ENCODE data around the gene ARHGAP45.

Gene ARHGAP45

DNA sequence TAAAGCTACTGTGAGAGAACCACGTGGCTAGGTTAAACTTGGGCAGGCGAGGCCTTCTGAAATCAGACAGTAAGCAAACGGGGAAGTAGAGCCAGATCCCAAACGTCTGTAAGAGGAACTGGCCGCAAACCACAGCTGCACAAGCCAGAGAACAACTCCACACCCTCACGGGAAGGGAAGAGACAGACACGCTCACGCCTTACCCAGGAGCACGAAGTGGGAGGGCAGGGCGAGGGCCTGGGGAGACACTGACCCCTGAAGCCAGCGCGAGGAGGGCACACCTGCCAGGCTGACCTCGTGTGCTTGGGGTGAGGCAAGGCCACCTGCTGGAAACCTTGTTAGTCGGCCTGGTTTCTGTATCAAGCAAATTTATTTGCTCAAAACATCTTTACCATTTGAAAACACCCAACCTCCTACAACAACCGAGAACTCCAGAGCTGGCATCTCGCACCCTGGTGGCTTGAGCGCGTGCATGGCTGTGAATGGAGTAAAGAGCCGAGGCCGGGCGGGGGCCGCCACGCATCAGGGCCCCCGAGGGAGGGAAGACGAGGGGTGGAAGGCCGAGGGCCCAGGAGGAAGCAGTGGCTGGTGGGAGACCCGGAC lies 20.9 kb downstream of the ARHGAP45 start:
- DNase-seq = peak; percentile 67

DNA sequence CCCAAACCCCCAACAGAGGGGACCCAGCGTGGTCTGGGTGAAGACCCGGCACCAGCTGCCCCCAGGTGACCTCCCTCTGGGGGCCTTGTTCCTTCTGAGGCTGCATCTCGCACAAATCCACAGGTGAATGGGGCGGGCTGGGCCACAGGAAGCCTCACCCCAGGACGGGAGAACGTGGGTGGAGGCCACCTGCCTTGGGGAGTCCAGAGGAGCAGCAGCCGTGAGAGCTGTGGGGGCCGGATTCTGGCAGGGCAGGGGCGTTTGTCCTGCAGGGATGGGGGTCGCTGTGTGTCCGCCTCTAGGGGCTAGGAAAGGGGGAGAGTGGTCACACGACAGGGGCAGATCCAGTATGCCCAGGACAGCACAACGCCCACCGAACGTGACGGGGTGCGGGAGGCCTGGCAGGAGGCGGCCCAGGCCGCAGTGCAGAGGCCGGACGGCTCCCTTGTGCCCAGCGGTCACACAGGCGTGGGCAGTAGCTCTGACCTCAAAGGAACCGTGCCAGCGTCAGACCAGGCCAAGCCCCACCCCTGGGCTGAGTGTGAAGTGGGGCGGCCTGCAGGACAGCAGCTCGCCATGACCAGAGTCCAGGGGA lies 21.5 kb downstream of the ARHGAP45 start:
- no peak for DNase-seq

- DNase-seq = no peak
Measured at GRCh38 chr19:1089126-1089771, 22.3 kb downstream of the ARHGAP45 start.

- no peak for DNase-seq
Measured at GRCh38 chr19:1089891-1090290, 22.9 kb downstream of the ARHGAP45 start.

DNA sequence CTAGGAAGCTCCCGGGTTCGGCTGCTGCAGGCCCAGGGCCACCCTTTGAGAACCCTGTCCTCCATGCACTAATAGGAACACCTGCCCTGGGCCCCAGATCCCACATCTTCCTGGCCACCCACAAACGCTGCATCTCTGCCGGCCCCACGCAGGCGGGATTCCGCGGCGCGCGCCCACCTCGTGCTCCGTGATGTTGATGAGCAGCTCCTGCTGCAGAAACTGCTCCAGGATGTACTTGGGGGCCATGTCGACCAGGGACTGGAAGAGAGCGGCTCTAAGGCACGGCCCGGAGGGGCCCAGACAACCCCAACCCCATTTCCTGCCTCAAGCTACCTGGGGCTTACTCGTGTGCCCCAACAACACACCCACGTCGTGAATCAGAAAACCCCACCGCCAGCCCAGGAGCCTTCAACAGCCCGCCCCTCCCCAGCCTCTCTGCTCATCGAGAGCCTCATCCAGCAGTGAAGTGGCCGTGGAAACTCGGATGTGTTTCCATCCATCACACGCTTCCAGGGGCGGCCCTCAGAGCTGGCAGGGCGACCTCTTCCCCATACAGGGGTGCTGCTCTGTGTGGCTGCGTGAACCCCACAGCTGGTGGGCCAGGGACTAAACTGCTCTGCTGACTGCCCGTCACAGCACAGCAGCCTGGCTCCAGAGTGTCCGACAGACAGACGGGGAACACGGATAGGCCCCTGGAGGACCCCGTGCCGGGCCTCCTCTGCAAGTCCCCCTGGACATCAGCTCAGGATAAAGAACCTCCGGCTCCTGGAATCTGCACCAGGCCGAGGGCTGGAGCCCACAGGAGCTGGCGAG lies 24.0 kb downstream of the ARHGAP45 start:
- no peak for DNase-seq

GRCh38 chr19:1091544-1092175 lies 24.7 kb downstream of the ARHGAP45 start:
- DNase-seq = no peak

GRCh38 chr19:1093330-1093729 lies 26.4 kb downstream of the ARHGAP45 start:
- no peak for DNase-seq

DNA sequence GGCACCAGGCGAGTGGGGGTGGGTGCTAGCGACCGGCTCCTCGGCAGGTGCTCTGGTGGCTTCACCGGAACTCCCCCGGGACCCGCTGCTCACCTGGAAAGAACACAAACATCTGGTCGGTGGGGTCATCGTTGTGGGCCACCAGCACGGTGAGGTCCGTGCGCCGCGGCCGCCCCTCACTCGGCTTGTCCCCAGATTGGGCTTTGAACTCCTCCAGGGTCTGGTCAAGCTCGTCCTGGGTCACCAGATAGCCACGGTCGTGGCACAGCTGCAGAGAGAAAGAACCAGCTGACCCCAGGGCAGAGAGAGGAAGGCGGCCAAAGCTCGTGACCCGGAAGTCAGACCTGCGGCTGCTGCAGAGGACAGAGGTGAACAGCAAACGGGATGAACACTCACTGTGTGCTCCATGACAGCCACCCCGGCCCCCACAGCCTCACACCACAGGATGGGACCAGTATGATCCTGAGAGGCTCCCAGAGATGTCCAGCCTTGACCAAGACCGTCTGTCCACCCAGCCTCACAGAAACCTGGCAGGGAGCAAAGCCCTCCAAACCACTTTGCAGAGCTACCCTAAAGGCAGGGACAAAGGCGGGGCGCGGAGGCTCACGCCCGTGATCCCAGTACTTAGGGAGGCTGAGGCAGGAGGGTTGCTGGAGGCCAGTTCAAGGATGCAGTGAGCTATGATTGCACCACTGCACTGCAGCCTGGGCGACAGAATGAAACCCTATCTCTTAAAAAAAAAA lies 27.0 kb downstream of the ARHGAP45 start:
- no peak for DNase-seq

DNA sequence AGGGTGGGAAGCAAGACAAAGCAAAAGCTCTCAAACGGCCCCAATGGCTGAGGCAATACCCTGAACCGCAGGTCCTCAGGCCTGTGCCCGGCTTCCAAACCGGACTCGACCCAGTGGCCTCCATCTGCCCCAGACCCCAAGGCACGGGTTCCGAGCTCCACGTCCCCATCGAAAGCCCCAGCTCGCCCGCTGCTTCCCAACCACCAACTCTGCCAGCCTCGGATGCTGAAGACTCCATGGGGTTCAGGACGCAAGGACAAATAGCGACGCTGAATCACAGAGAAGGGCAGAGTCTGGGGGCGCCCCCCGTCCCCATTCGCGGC lies 27.6 kb downstream of the ARHGAP45 start:
- no peak for DNase-seq

DNA sequence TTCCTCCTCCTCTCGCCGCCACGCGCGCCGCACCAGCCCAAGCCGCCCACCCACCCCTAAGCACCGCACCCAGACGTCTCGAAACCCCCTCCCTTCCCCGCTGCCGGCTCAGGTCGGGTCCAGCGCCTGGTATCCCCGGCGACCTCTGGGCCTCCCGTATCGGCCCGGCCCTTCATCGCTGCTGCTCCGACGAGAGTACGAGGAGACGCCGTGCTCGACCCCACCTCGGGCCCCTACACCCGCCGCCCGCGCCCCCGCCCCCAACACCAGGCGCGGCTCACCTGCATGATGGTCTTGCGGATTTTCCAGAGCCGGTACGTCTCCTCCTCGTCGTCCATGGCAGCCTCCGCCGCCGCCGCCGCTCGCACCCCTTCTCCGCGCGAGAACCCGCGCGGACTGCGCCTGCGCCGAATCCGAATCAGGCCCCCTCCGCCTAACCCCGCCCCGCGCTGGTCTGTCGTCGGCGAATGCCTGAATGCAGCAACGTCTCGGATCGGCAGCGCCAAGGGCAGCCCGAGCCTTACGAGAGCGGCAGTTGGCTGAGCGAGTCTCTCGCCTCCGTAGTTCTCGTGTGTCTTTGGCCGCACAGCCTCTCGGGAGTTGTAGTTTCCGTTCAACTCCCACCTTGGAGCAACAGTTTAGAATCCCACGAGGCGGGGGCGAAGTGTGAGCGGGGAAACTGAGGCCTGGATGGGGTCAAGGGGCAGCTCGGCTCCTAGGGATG lies 28.2 kb downstream of the ARHGAP45 start, which contains the start of gene POLR2E:
TSS of gene POLR2E (minus strand) at position 398 of the 724 bp plus-strand sequence. CDS start at position 338, 60 bp downstream.
- DNase-seq = peak; percentile 90

- DNase-seq = no peak
Measured at GRCh38 chr19:1097810-1098176, 30.8 kb downstream of the ARHGAP45 start.

GRCh38 chr19:1098177-1099051 lies 31.4 kb downstream of the ARHGAP45 start:
- DNase-seq = no peak

GRCh38 chr19:1101337-1101698 lies 34.4 kb downstream of the ARHGAP45 start:
- DNase-seq = peak; percentile 60

DNA sequence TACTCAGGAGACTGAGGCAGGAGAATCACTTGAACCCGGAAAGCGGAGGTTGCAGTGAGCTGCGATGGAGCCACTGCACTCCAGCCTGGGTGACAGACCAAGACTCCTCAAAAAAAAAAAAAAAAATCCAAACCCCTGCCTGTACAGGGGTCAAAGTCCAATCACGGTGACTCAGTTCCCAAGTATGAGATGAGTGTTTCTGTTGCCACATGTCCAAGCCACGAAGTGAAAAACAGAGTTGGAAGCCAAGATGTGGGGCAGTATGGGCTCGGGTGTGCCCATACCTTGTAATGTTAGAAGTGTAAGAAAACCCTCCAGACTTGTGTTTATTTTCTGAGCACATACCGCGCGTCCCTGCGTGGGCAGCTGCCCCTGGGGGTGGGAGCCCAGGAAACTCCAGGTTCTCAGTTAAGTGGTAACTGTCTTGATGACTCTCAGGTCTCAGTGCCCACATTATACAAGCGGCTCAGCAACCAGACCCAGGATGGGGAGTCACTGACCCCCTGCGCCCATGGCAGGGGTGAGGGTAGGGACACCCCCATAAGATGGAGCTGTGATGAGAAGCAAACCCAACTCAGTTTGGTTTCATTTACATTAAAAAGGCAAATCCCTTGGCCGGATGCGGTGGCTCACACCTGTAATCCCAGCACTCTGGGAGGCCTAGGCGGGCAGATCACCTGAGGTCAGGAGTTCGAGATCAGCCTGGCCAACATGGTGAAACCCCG lies 35.6 kb downstream of the ARHGAP45 start:
- DNase-seq = no peak

GRCh38 chr19:1103132-1103707 lies 36.3 kb downstream of the ARHGAP45 start:
- DNase-seq = no peak

DNA sequence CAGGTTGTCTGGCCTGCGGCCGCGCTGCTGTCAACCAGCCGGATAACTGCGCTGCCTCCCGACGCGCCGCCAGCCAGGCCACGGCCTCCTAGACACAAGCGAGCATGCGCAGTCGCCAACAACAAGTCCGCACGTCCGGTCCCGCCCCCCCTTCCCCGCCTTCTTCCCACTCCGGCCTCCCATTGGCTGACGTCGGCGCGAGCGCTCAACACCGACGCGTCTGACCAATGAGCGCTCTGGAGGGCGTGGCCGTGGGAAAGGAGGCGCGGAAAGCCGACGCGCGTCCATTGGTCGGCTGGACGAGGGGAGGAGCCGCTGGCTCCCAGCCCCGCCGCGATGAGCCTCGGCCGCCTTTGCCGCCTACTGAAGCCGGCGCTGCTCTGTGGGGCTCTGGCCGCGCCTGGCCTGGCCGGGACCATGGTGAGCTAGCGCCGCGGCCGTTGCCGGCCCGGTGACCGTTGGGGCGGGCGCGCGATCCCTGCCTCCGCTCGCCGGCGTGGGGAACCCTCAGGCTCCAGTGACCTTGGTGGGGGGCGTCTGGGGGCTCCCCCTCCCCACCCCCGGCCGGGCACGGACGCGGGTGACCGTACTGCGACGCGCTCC lies 36.8 kb downstream of the ARHGAP45 start, which contains the start of gene GPX4:
TSS of gene GPX4 (plus strand) at position 287 of the 603 bp plus-strand sequence. CDS start at position 337, 50 bp downstream.
- DNase-seq = peak; percentile 97

GRCh38 chr19:1104311-1105007 lies 37.5 kb downstream of the ARHGAP45 start:
- peak; percentile 30 for DNase-seq
